Fibroblast of the aortic adventitia (primary cell): ENCODE results near the gene TMEM215. TPM values are rescaled to one million over a fixed set of nuclear protein-coding genes. Genes with fewer than 3 reads are reported as not detected.

ENCODE experiments used
- DNase-seq: peaks from one replicate; pipeline ENCODE4 v3.0.0-alpha.2; 2010; ENCODE audit warnings: low read depth
- H3K4me3 ChIP-seq: 2 replicates; pipeline ENCODE4 v1.5.1; 2011; ENCODE audit warnings: low read depth, mild to moderate bottlenecking, control low read depth, low read length, moderate library complexity
- total RNA-seq: library from RNA; depleted of rRNA; stranded (reverse); fragments of >200 nt; gene quantifications from 2 replicates; pipeline ENCODE4 v1.2.3, GENCODE V29; 2012; ENCODE audit warnings: low replicate concordance
- TF ChIP-seq, protein P1 (sequence below): IDR thresholded peaks from 2 replicates; pipeline ENCODE4 v1.5.1; 2011; ENCODE audit warnings: mild to moderate bottlenecking, low read length, control low read depth, inconsistent platforms; ENCODE audit not compliant: insufficient read depth

The TMEM215 gene, protein sequence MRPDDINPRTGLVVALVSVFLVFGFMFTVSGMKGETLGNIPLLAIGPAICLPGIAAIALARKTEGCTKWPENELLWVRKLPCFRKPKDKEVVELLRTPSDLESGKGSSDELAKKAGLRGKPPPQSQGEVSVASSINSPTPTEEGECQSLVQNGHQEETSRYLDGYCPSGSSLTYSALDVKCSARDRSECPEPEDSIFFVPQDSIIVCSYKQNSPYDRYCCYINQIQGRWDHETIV
- not detected in 2 replicates for total RNA-seq

DNA sequence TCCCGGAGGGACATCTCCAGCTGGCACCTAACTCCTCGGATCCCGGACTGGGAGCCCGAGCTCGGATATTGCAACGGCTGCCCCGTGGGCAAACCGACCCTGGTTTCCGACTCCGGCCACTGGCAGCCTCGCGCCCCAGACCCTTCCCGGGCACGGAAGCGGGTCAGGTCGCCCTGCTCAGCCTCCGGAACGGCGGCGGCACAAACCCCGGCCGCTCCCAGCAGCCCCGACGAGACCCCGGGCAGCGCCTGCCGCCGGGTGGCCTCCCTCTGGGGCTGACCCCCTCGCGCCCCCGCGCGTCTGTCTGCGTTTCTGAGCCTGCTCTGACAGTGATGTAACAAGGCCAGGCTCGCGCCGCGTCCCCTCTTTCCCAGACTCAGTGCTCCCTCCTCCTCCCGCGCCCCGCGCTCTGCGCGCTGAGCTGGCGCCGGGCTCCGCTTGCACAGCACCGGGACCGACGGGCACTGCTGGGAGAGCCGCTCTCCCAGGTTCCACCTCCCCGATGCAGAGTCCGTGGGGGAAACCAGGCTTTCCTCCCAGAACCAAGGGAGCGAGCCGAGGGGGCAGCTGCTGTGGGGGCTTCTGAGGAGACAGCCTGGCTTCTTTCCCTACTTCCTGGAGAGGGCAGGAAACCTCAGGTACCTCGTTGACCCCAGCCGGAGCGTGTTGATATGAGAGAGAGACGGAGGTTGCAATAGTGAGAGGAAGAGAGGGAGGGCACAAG is at the start of gene TMEM215:
TMEM215 (plus strand) TSS at position 373 of the 724 bp plus-strand sequence. CDS start 644 bp downstream, outside the sequence.
- TF ChIP-seq, protein P1, sequence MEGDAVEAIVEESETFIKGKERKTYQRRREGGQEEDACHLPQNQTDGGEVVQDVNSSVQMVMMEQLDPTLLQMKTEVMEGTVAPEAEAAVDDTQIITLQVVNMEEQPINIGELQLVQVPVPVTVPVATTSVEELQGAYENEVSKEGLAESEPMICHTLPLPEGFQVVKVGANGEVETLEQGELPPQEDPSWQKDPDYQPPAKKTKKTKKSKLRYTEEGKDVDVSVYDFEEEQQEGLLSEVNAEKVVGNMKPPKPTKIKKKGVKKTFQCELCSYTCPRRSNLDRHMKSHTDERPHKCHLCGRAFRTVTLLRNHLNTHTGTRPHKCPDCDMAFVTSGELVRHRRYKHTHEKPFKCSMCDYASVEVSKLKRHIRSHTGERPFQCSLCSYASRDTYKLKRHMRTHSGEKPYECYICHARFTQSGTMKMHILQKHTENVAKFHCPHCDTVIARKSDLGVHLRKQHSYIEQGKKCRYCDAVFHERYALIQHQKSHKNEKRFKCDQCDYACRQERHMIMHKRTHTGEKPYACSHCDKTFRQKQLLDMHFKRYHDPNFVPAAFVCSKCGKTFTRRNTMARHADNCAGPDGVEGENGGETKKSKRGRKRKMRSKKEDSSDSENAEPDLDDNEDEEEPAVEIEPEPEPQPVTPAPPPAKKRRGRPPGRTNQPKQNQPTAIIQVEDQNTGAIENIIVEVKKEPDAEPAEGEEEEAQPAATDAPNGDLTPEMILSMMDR = no peak
- H3K4me3 ChIP-seq = no peak within 1 kb of the TSS
- DNase-seq = no peak

DNA sequence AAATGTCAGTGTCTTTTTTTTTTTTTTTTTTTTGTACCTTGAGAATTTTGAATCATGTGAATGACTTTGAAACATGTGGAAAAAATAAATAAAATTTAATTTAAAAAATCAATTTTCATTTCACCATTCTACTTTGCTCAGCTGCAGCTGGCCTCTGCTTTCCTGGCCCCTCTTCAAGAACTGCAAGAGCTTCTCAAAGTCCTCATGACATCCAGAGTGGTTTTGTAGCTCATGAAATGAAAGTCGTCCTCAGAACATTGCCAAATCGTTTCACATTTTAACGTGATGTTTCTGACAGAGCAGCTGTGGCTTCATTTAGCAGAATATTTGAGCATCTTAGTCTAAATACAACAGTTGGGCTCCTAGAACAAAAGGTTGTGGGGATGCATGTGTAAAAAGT is 47.9 kb upstream of the TMEM215 start:
- H3K4me3 ChIP-seq = no peak overlapping the region
- DNase-seq = no peak
- TF ChIP-seq, protein P1 = no peak

DNA sequence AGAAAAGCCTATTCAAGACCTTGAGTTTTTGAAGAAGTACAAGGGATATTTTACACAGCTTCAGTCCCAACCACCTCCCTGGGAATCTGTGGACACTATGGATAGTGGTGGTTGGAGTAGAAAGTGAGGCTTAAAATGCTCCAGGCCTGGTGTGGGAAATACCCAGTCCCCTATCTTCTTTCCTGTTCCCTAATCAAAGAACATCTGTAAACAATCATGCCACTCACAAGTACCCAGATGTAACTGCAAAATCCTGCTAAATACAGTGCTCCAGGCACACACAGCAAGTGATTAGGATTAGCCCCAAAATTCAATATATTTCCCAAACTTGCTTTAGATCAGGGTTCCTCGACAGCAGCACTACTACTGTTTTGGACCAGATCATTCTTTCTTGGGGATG is 46.0 kb upstream of the TMEM215 start:
- no peak for DNase-seq
- TF ChIP-seq, protein P1 = no peak
- H3K4me3 ChIP-seq = no peak overlapping the region

DNA sequence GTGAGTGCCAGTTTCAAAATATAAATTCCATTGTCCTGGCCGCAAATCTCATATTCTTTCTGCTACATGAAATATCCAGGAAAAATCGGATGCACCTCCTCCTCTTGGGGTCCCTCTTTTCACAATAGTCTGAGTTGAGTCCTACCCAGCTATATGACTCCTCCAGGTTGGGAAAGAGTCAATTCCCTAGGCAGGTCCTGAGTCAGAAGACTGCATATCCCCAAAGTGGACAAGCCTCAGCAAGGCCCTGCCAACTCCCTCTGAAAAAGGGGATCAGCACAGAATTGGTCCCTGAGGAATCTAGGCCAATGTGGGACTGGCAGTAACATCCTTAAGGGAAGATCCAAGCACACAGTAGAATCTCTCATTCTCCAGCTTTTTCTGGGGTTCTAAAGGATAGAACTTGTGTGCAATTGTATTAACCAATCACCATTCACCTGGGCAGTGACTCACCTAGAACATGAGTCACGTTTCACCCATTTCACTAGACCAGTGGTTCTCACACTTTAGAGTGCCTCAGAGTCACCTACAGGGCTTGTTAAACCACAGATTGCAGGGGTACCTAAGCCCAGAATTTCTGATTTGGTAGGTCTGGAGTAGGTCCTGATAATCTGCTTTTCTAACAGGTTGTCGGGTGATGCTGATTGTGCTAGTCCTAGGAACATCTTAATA is 44.7 kb upstream of the TMEM215 start:
- H3K4me3 ChIP-seq = no peak overlapping the region
- no peak for DNase-seq
- TF ChIP-seq, protein P1 = no peak

DNA sequence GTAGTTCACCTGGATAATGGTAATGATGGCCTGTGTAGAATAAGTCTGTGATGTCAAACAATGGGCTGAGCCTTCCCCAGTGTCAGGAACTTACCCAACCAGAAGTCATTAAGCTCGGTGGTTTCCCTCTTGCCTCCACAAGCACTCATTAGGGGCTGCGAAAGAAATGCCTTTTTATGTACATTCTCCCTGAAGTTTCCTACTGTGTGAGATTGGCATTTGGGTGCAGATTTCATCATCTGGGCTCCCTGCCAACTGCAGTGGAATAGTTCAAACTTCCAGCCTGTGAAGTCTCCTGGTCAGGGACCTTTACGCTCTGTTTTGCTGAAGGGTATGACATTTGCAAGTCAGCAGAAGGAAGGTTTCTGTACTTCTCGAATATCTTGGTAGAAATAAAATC is 41.6 kb upstream of the TMEM215 start:
- TF ChIP-seq, protein P1 = no peak
- H3K4me3 ChIP-seq = no peak overlapping the region
- no peak for DNase-seq

DNA sequence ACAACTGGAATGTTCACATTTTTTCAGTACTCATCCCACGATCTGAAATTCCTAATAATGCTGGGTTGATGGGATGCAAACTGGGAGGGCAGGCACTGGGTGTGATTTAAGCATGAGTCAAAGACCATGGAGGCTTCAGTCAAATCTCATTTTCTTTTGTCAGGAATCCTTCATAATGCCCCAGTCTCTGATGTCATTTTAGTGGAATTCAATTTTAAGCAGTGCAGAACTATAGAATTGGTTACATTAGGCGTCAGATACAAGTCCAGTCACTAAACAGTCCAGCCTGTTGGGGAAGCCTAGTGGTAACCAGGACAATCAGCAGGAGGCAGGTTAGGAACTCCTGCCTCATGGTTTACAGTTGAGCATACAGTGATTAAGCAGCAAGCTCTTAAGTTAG is 41.0 kb upstream of the TMEM215 start:
- DNase-seq = no peak
- no peak overlapping the region for H3K4me3 ChIP-seq
- TF ChIP-seq, protein P1 = no peak
